ENCODE results near the gene PDE11A. TPM values are rescaled to one million over a fixed set of nuclear protein-coding genes. Genes with fewer than 3 reads are reported as not detected.
"Not testable (repeated sequence)": the region's sequence is repeated elsewhere in the genome, so short reads cannot be mapped to it uniquely, and the experiment has no call there.

Gene PDE11A
- total and polyA plus RNA-seq, 2 donors from 2014 or later, result 0.58 to 0.82 TPM

GRCh38 chr2:178057179-178057680, 15.3 kb downstream of the PDE11A start:
- no peaks in the 10 kb centered on the region for H3K9me3 ChIP-seq (ENCODE audit: control insufficient read depth in 2 of 3, insufficient read depth in 1 of 3, low read length in 3 of 3)
- no peak overlapping the region for H3K4me3 ChIP-seq (ENCODE audit: low read length in 3 of 3)
- H3K9ac ChIP-seq (ENCODE audit: low read length in 3 of 3), result no peak overlapping the region
- FAIRE-seq (no peak), DNase-seq (no peak)
- no peaks in the 10 kb centered on the region for H3K27me3 ChIP-seq (ENCODE audit: control insufficient read depth, insufficient read depth, low read length)
- H3K36me3 ChIP-seq (ENCODE audit: control insufficient read depth in 2 of 3, insufficient read depth in 3 of 3, low read length in 3 of 3), result no peaks in the 10 kb centered on the region
- TF ChIP-seq, protein P1, sequence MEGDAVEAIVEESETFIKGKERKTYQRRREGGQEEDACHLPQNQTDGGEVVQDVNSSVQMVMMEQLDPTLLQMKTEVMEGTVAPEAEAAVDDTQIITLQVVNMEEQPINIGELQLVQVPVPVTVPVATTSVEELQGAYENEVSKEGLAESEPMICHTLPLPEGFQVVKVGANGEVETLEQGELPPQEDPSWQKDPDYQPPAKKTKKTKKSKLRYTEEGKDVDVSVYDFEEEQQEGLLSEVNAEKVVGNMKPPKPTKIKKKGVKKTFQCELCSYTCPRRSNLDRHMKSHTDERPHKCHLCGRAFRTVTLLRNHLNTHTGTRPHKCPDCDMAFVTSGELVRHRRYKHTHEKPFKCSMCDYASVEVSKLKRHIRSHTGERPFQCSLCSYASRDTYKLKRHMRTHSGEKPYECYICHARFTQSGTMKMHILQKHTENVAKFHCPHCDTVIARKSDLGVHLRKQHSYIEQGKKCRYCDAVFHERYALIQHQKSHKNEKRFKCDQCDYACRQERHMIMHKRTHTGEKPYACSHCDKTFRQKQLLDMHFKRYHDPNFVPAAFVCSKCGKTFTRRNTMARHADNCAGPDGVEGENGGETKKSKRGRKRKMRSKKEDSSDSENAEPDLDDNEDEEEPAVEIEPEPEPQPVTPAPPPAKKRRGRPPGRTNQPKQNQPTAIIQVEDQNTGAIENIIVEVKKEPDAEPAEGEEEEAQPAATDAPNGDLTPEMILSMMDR (IDR thresholded peaks at IDR 0.05; ENCODE audit: borderline replicate concordance, extremely low read depth, insufficient read depth), result no peak
- H3K27ac ChIP-seq (ENCODE audit: low read depth in 2 of 2, low read length in 2 of 2), result no peak overlapping the region
- intact Hi-C loops (cut with DNase I), result no loop called here
- no peaks in the 10 kb centered on the region for H3K4me1 ChIP-seq (ENCODE audit: control insufficient read depth in 2 of 3, insufficient read depth in 2 of 3, low read depth in 1 of 3, low read length in 3 of 3)

GRCh38 chr2:178056345-178056744, 16.2 kb downstream of the PDE11A start:
- DNase-seq (no peak), FAIRE-seq (no peak)
- H3K27ac ChIP-seq (ENCODE audit: low read depth in 2 of 2, low read length in 2 of 2), result no peak overlapping the region
- no peaks in the 10 kb centered on the region for H3K4me1 ChIP-seq (ENCODE audit: control insufficient read depth in 2 of 3, insufficient read depth in 2 of 3, low read depth in 1 of 3, low read length in 3 of 3)
- H3K4me3 ChIP-seq (ENCODE audit: low read length in 3 of 3), result no peak overlapping the region
- H3K36me3 ChIP-seq (ENCODE audit: control insufficient read depth in 2 of 3, insufficient read depth in 3 of 3, low read length in 3 of 3), result no peaks in the 10 kb centered on the region
- no peaks in the 10 kb centered on the region for H3K27me3 ChIP-seq (ENCODE audit: control insufficient read depth, insufficient read depth, low read length)
- intact Hi-C loops (cut with DNase I), result no loop called here
- TF ChIP-seq, protein P1 (IDR thresholded peaks at IDR 0.05; ENCODE audit: borderline replicate concordance, extremely low read depth, insufficient read depth), result no peak
- no peaks in the 10 kb centered on the region for H3K9me3 ChIP-seq (ENCODE audit: control insufficient read depth in 2 of 3, insufficient read depth in 1 of 3, low read length in 3 of 3)
- H3K9ac ChIP-seq (ENCODE audit: low read length in 3 of 3), result no peak overlapping the region

GRCh38 chr2:178051257-178051656, 21.3 kb downstream of the PDE11A start:
- H3K4me1 ChIP-seq (ENCODE audit: control insufficient read depth in 2 of 3, insufficient read depth in 2 of 3, low read depth in 1 of 3, low read length in 3 of 3); H3K27ac ChIP-seq (ENCODE audit: low read depth in 2 of 2, low read length in 2 of 2); H3K9me3 ChIP-seq (ENCODE audit: control insufficient read depth in 2 of 3, insufficient read depth in 1 of 3, low read length in 3 of 3); H3K36me3 ChIP-seq (ENCODE audit: control insufficient read depth in 2 of 3, insufficient read depth in 3 of 3, low read length in 3 of 3); H3K4me3 ChIP-seq (ENCODE audit: low read length in 3 of 3); FAIRE-seq; H3K9ac ChIP-seq (ENCODE audit: low read length in 3 of 3); intact Hi-C loops (cut with DNase I); H3K27me3 ChIP-seq (ENCODE audit: control insufficient read depth, insufficient read depth, low read length); DNase-seq: not testable (repeated sequence)

DNA sequence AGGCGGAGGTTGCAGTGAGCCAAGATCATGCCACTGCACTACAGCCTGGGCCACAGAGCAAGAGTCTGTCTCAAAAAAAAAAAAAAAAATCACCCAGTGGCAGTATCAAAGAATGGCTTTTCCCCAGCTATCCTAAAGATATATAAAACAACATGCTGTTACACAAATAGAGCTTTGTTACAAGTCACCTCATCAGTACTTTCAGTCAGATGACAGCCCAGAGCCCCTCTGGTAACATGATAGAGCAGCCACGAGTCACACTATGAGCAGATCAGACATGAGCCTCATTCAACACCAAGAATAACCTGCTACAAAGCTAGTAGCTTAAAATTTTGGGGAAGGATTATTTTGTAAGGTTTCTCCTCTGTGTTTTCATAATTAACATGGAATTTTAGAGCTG, 25.2 kb downstream of the PDE11A start:
- DNase-seq (no peak), FAIRE-seq (no peak)
- intact Hi-C loops (cut with DNase I), result no loop called here
- no peak overlapping the region for H3K9ac ChIP-seq (ENCODE audit: low read length in 3 of 3)
- H3K4me3 ChIP-seq (ENCODE audit: low read length in 3 of 3), result no peak overlapping the region
- H3K9me3 ChIP-seq (ENCODE audit: control insufficient read depth in 2 of 3, insufficient read depth in 1 of 3, low read length in 3 of 3), result no peaks in the 10 kb centered on the region
- TF ChIP-seq, protein P1 (IDR thresholded peaks at IDR 0.05; ENCODE audit: borderline replicate concordance, extremely low read depth, insufficient read depth), result no peak
- H3K27me3 ChIP-seq (ENCODE audit: control insufficient read depth, insufficient read depth, low read length), result no peaks in the 10 kb centered on the region
- H3K27ac ChIP-seq (ENCODE audit: low read depth in 2 of 2, low read length in 2 of 2), result no peak overlapping the region
- no peaks in the 10 kb centered on the region for H3K4me1 ChIP-seq (ENCODE audit: control insufficient read depth in 2 of 3, insufficient read depth in 2 of 3, low read depth in 1 of 3, low read length in 3 of 3)
- no peaks in the 10 kb centered on the region for H3K36me3 ChIP-seq (ENCODE audit: control insufficient read depth in 2 of 3, insufficient read depth in 3 of 3, low read length in 3 of 3)

Measured in kidney (tissue), 14 donors.